HG03175 (cell line): ENCODE measurements around the gene TRIM23.

ENCODE experiments used
- ATAC-seq: cut with Tn5 transposase; IDR thresholded peaks from one replicate; pipeline ENCODE4 v1.9.1; 2021; ENCODE audit warnings: mild to moderate bottlenecking, moderate library complexity; ENCODE audit not compliant: unreplicated experiment

The TRIM23 gene

DNA sequence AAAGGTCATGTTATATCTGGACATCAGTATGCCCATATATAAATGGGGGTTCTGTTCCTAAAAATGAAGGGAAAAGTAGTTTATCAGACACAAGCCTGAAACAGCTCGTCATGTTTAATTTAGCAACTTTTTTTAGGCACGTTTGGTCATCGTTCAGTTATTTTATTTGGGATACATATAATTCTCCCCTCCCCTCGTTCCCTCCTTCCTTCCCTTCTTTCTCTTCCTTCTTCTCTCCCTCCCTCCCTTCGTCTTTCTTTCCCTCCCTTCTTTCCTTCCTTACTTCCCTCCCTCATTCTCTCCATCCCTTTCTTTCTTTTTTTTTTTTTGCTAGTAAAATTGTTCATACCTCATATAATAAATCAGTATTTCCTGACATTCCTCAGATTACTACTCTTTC is 57.6 kb downstream of the TRIM23 start:
- ATAC-seq, result no peak

GRCh38 chr5:65563777-65564176 is 60.4 kb downstream of the TRIM23 start:
- ATAC-seq, result no peak

DNA sequence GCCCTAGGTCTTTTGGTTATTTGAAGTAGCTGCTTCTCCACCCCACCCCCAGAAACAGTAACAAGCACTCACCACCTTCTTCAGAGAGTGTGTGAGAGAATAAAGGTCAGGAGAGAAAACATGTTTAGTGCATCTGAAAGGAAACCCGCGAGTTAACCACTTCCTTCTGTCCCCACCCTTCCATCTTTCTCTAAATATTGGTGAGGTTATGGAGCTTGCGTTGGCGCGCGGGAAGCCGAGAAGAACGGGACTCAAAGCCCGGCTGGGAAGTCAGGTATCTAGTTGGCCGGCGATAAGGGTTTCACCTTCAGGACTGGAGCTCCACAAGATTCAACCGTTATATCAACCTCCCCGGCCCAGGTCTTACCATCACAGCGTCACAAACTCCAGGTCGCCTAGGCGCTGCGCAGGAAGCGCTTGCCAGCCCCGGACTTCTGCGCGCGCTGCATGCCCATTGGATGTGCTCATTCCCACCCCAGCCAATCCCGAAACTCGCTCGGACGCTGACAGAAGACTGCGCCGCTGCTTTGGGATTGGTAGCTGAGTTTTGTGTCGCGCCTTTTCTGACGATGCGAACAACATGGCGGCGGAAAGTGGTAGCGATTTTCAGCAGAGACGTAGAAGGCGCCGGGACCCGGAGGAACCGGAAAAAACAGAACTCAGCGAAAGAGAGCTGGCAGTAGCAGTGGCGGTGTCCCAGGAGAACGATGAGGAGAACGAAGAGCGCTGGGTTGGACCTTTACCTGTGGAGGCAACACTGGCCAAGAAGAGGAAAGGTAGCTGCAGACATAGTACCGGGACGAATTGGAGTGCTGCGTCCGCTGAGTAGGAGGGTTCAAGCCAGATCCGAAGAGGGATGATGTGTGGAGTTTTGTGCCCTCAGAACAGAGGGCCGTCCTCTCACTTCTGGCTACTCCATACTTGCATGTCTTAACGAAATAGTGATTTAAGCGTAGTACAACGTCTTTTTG is 61.1 kb downstream of the TRIM23 start, which contains the start of the genes CENPK and PPWD1:
Gene CENPK (minus strand): TSS at position 438 of the 971 bp plus-strand sequence. CDS start 8,261 bp downstream, outside the sequence.
Gene PPWD1 (plus strand): TSS at position 566 of the 971 bp plus-strand sequence. CDS start 15 bp downstream, at position 581.
- peak; percentile 100 for ATAC-seq

DNA sequence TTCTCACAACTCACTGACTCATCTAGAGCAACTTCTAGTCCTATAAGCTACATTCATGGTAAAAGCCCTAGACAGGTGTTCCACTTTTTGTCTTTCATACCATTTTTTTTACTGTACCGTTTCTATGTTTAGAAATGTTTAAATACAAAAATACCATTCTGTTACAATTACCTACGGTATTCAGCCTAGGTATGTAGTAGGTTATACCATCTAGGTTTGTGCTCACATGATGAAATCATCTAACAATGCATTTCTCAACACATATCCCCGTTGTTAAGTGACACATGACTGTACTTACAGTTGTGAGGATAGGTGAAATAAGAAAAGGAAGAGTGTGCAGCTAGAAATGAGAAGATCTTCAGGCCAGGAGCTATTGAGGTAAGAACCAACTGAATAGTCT is 67.4 kb downstream of the TRIM23 start:
- no peak for ATAC-seq

DNA sequence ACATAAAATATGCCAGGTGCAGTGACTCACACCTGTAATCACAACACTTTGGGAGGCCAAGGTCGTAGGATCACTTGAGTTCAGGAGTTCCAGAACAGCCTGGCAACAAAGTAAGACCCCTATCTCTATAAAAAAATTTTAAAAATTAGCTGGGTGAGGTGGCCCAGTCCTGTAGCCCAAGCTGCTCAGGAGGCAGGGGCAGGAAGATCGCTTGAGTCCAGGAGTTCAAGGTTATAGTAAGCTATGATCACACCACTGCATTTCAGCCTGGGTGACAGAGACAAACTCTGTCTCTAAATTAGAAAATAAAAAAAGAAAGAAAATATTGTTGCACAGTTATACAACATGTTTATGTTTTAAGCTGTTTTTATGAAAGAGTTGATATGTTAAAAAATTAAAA is 68.0 kb downstream of the TRIM23 start:
- no peak for ATAC-seq

DNA sequence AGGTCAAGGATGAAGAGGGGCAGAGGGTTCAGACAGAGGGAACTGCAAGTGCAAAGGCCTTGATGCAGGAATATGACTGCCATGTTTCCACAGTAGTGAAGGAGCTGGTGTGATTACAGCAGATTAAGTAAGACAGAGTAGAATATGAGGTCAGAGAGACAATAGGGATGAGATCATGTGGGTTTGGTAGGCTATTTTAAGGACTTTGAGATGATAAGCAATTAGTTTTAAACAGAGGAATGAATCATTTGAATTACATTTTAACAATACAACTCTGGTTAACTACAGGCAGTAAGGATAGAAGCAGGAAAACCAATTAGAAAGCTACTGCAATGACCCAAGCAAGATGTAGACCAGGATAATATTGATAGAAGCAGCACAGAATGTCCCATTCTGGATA is 68.8 kb downstream of the TRIM23 start:
- no peak for ATAC-seq

DNA sequence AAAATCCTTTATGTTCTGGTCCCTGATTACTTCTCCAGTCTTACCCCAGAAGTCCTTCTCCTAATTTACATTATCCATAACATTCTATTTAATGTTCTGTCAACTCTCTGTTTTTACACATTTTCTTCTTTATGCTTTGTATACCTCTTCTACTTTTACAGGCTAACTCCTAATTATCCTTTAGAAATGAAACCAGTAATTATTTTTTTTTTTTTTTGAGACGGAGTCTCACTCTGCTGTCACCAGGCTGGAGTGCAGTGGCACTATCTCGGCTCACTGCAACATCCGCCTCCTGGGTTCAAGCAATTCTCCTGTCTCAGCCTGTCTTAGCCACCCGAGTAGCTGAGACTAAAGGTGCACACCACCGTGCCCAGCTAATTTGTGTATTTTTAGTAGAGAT is 70.2 kb downstream of the TRIM23 start:
- ATAC-seq, result no peak

- no peak for ATAC-seq
Measured at GRCh38 chr5:65548281-65548680, 75.9 kb downstream of the TRIM23 start.

DNA sequence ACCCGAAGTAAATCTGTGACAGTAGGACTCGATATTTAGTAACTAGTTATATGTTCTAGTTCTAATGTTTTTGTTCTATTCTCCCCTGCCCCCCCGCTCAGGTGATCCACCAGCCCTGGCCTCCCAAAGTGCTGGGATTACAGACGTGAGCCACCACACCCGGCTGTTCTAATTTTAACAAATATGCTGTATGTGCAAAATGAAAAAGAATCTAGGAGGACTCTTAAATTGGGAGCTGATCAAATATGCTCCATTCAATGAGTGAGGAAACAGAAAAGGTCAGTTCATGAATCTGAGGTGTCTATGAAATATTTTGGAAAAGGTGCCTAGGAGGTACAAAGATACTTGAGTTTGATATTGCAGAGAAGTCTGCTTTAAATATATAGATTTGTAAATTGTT is 78.0 kb downstream of the TRIM23 start:
- no peak for ATAC-seq

DNA sequence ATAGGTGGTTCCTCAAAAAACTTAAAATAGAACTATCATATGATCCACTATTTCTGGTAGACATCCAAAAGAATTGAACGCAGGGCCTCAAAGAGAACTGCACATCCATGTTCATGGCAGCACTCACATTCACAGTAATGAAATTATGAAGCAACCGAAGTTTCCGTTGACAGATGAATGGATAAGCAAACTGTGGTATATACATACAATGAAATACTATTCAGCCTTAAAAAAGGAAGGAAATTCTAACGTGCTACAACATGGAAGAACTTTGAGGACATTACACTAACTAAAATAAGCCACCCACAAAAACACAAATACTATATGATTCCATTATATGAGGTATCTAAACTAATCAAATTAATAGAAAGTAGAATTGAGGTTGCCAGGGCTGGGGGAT is 79.7 kb downstream of the TRIM23 start:
- ATAC-seq, result no peak

- ATAC-seq, result no peak
Measured at GRCh38 chr5:65539827-65540226, 84.3 kb downstream of the TRIM23 start.
